DMS 273 treated with DMSO at 0.1 percent for 48 hours (cell line): ENCODE measurements around the gene BTBD9.

ENCODE experiments used
- DNase-seq: peaks from one replicate; lab custom pipeline; 2025; lab: John Stamatoyannopoulos, UW

BTBD9 gene

GRCh38 chr6:38161754-38162492 is 477.8 kb downstream of the BTBD9 start:
- DNase-seq, result no peak

- DNase-seq, result no peak
Measured at GRCh38 chr6:38161331-38161730, 478.4 kb downstream of the BTBD9 start.

- no peak for DNase-seq
Measured at GRCh38 chr6:38160831-38161230, 478.9 kb downstream of the BTBD9 start.

- DNase-seq, result no peak
Measured at GRCh38 chr6:38159596-38159995, 480.1 kb downstream of the BTBD9 start.

- DNase-seq, result no peak
Measured at GRCh38 chr6:38158762-38159350, 480.9 kb downstream of the BTBD9 start.

- no peak for DNase-seq
Measured at GRCh38 chr6:38157905-38158304, 481.8 kb downstream of the BTBD9 start.

- DNase-seq, result no peak
Measured at GRCh38 chr6:38156818-38157565, 482.7 kb downstream of the BTBD9 start.

GRCh38 chr6:38155621-38156204 is 484.0 kb downstream of the BTBD9 start:
- no peak for DNase-seq

GRCh38 chr6:38155144-38155543 is 484.6 kb downstream of the BTBD9 start:
- no peak for DNase-seq

- no peak for DNase-seq
Measured at GRCh38 chr6:38154731-38155130, 485.0 kb downstream of the BTBD9 start.

GRCh38 chr6:38153798-38154345 is 485.9 kb downstream of the BTBD9 start:
- DNase-seq, result no peak

GRCh38 chr6:38153076-38153797 is 486.5 kb downstream of the BTBD9 start:
- DNase-seq, result no peak

- DNase-seq, result no peak
Measured at GRCh38 chr6:38152620-38153019, 487.1 kb downstream of the BTBD9 start.

- no peak for DNase-seq
Measured at GRCh38 chr6:38151580-38152500, 487.9 kb downstream of the BTBD9 start.

GRCh38 chr6:38150681-38151296 is 488.9 kb downstream of the BTBD9 start:
- DNase-seq, result no peak

GRCh38 chr6:38150021-38150420 is 489.7 kb downstream of the BTBD9 start:
- DNase-seq, result no peak

GRCh38 chr6:38149531-38149930 is 490.2 kb downstream of the BTBD9 start:
- no peak for DNase-seq

GRCh38 chr6:38148606-38149005 is 491.1 kb downstream of the BTBD9 start:
- DNase-seq, result no peak

GRCh38 chr6:38146734-38147027 is 493.0 kb downstream of the BTBD9 start:
- DNase-seq, result no peak

GRCh38 chr6:38146021-38146733 is 493.6 kb downstream of the BTBD9 start:
- DNase-seq, result no peak
